ENCODE data around the gene TMEM174. TPM values are rescaled to one million over a fixed set of nuclear protein-coding genes. Genes with fewer than 3 reads are reported as not detected.

Gene TMEM174
- total RNA-seq, 8 experiments from 2014 or later = 0.33 TPM; not detected in 7

- 80 to 100% (median 90%) methylated on average over 1 of the region's 1 CpG; no CpG with 5 or more reads in 1 of the 10 experiments for WGBS, 10 experiments
- Histone ChIP-seq H3K27ac (no peak overlapping the region), H3K4me1 (replicated peaks in 1 of 2) (no peaks in the 10 kb centered on the region), H3K4me3 (no peak overlapping the region)
- in situ Hi-C loops (cut with MboI; ENCODE audit: low pct_unique_long_range_greater_than_20kb in 2 of 9, low sequenced_read_pairs in 9 of 9, unreplicated experiment in 9 of 9) = loop anchor here in 5 of 9 experiments (25.0 kb wide), 2 partner anchors 216 to 241 kb away; partner anchors contain the start of gene FOXD1 (in 4 of the 5)
- ATAC-seq (replicated peaks in 6 of 8) = no peak
Observed at GRCh38 chr5:73221161-73221560, 48.2 kb downstream of the TMEM174 start.

DNA sequence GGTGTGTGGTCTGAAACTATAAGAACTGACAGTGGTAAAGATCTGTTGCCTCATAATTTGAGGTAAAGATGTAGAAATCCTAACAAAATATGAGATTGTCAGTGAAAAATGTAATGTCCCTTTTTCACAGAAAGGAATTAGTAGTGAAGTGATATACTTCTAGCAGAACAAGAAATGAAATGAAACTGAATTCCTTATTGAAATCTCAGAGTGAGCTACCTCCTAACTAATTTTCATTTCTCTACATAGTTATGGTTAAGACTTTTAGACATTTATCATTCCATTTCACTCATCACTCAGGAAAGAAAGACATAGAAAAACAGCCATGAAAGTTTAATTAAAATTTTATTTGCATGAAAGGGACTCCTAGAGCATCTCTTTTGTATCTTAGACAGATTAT is 48.7 kb downstream of the TMEM174 start:
- no peak overlapping the region for H3K4me3 ChIP-seq
- in situ Hi-C loops (cut with MboI; ENCODE audit: low pct_unique_long_range_greater_than_20kb in 2 of 9, low sequenced_read_pairs in 9 of 9, unreplicated experiment in 9 of 9) = loop anchor here in 5 of 9 experiments (25.0 kb wide), 2 partner anchors 216 to 241 kb away; partner anchors contain the start of gene FOXD1 (in 4 of the 5)
- H3K4me1 ChIP-seq (replicated peaks in 1 of 2) = no peaks in the 10 kb centered on the region
- ATAC-seq (replicated peaks in 6 of 8) = no peak
- no peak overlapping the region for H3K27ac ChIP-seq

GRCh38 chr5:73222173-73222572 is 49.2 kb downstream of the TMEM174 start:
- Histone ChIP-seq H3K27ac (no peak overlapping the region), H3K4me1 (replicated peaks in 1 of 2) (no peaks in the 10 kb centered on the region), H3K4me3 (no peak overlapping the region)
- no peak for ATAC-seq (replicated peaks in 6 of 8)
- WGBS, 10 experiments = 19 to 80% (median 38%) methylated on average over 2 to 4 of the region's 4 CpGs
- in situ Hi-C loops (cut with MboI; ENCODE audit: low pct_unique_long_range_greater_than_20kb in 2 of 9, low sequenced_read_pairs in 9 of 9, unreplicated experiment in 9 of 9) = loop anchor here in 5 of 9 experiments (25.0 kb wide), 2 partner anchors 215 to 240 kb away; partner anchors contain the start of gene FOXD1 (in 4 of the 5)

Other genes starting within 250 kb of the TMEM174 start
- gene FCHO2, start 217.2 kb upstream of the TMEM174 start, total RNA-seq = 10 to 100 TPM in 4 of 8 experiments, 1 to 10 TPM in 4; 6.6 to 14.5 (median 9.6) TPM
- gene TMEM171, start 52.6 kb upstream of the TMEM174 start, total RNA-seq = 1 to 10 TPM in 2 of 8 experiments, under 1 TPM in 3, not detected in 3; 0.11 to 7.4 (median 0.85) TPM

Measured in motor neuron (in vitro differentiated cells).